HEK293 (cell line): ENCODE results near the gene PRKAG2.

Source experiments
- CTCF ChIA-PET: fragments of 350-600 bp; formaldehyde crosslinking; extraction: SDS; loops from one replicate; lab custom pipeline; 2021; ENCODE audit warnings: antibody characterized with exemption; lab: Yijun Ruan, JAX
- POLR2A ChIA-PET: fragments of 300-600 bp; formaldehyde crosslinking; extraction: SDS; loops from one replicate; lab custom pipeline; 2020; ENCODE audit warnings: antibody characterized with exemption, inconsistent platforms; lab: Yijun Ruan, JAX
- H3K27ac ChIP-seq: fragments of 200-500 bp; sonication (Bioruptor generic); 2 replicates; pipeline ENCODE4 v1.5.1; 2014; ENCODE audit warnings: low read depth, low read length, control low read depth, inconsistent platforms; ENCODE audit errors: extremely low read depth
- H3K36me3 ChIP-seq, 2 experiments: fragments of 200-500 bp in 1 of 2; sonication (Bioruptor generic) in 1 of 2; 1 replicate in 1 of 2; 2 replicates in 1 of 2; pipeline ENCODE4 v1.5.1; 2014 to 2017; ENCODE audit warnings: inconsistent platforms in 2 of 2, low read length in 2 of 2; ENCODE audit not compliant: control insufficient read depth in 2 of 2, insufficient read depth in 1 of 2
- H3K4me1 ChIP-seq: fragments of 200-500 bp; sonication (Bioruptor generic); 2 replicates; pipeline ENCODE4 v1.5.1; 2014; ENCODE audit warnings: mild to moderate bottlenecking, low read length, inconsistent platforms; ENCODE audit not compliant: control insufficient read depth, insufficient read depth
- H3K4me3 ChIP-seq: 2 replicates; pipeline ENCODE4 v1.5.1; 2011; ENCODE audit warnings: low read depth, mild to moderate bottlenecking, control low read depth, low read length, moderate library complexity
- H3K9me3 ChIP-seq: fragments of 200-500 bp; sonication (Bioruptor generic); 2 replicates; pipeline ENCODE4 v1.5.1; 2014; ENCODE audit warnings: low read depth, low read length, inconsistent platforms; ENCODE audit not compliant: control insufficient read depth, insufficient read depth
- EGR2 ChIP-seq: fragments of 450-650 bp; formaldehyde crosslinking; IDR thresholded peaks from 2 replicates; pipeline ENCODE4 v1.5.1; 2016; ENCODE audit warnings: low read depth, missing biosample characterization, missing genetic modification characterization
- GLIS2 ChIP-seq: fragments of 450-650 bp; formaldehyde crosslinking; IDR thresholded peaks from 2 replicates; pipeline ENCODE4 v1.5.1; 2016; ENCODE audit warnings: missing biosample characterization, missing genetic modification characterization
- INSM2 ChIP-seq: fragments of 450-650 bp; formaldehyde crosslinking; IDR thresholded peaks from 2 replicates; pipeline ENCODE4 v1.5.1; 2016; ENCODE audit warnings: missing biosample characterization, missing genetic modification characterization
- KLF17 ChIP-seq: fragments of 450-650 bp; formaldehyde crosslinking; IDR thresholded peaks from 2 replicates; pipeline ENCODE4 v1.5.1; 2016; ENCODE audit warnings: missing biosample characterization, missing genetic modification characterization
- PRDM6 ChIP-seq: fragments of 450-650 bp; formaldehyde crosslinking; IDR thresholded peaks from 2 replicates; pipeline ENCODE4 v1.5.1; 2017; ENCODE audit warnings: missing biosample characterization, missing genetic modification characterization
- REPIN1 ChIP-seq: fragments of 450-650 bp; formaldehyde crosslinking; IDR thresholded peaks from 2 replicates; pipeline ENCODE4 v1.5.1; 2017; ENCODE audit warnings: missing biosample characterization, missing genetic modification characterization, low read depth
- SALL2 ChIP-seq: fragments of 450-650 bp; formaldehyde crosslinking; IDR thresholded peaks from 2 replicates; pipeline ENCODE4 v1.5.0; 2017; ENCODE audit warnings: missing biosample characterization, mild to moderate bottlenecking, missing genetic modification characterization, borderline replicate concordance
- TRIM28 ChIP-seq: IDR thresholded peaks from 2 replicates; pipeline ENCODE4 v1.6.1; 2011; ENCODE audit warnings: low read length, control low read depth, borderline replicate concordance
- ZFHX2 ChIP-seq: fragments of 450-650 bp; formaldehyde crosslinking; conservative IDR thresholded peaks from 2 replicates; pipeline ENCODE4 v1.5.1; 2016; ENCODE audit warnings: missing biosample characterization, missing genetic modification characterization
- ZNF133 ChIP-seq: fragments of 450-650 bp; formaldehyde crosslinking; IDR thresholded peaks from 2 replicates; pipeline ENCODE4 v1.5.1; 2016; ENCODE audit warnings: missing biosample characterization, missing genetic modification characterization
- ZNF146 ChIP-seq: fragments of 450-650 bp; formaldehyde crosslinking; IDR thresholded peaks from 2 replicates; pipeline ENCODE4 v1.5.1; 2016; ENCODE audit warnings: missing biosample characterization, missing genetic modification characterization
- ZNF148 ChIP-seq: fragments of 450-650 bp; formaldehyde crosslinking; IDR thresholded peaks from 2 replicates; pipeline ENCODE4 v1.5.0; 2017; ENCODE audit warnings: missing biosample characterization, missing genetic modification characterization, borderline replicate concordance
- ZNF202 ChIP-seq: fragments of 450-650 bp; formaldehyde crosslinking; IDR thresholded peaks from 2 replicates; pipeline ENCODE4 v1.5.1; 2016; ENCODE audit warnings: missing biosample characterization, missing genetic modification characterization, borderline replicate concordance
- ZNF211 ChIP-seq: fragments of 450-650 bp; formaldehyde crosslinking; IDR thresholded peaks from 2 replicates; pipeline ENCODE4 v1.5.1; 2016; ENCODE audit warnings: low read depth, missing biosample characterization, missing genetic modification characterization
- ZNF23 ChIP-seq: fragments of 450-650 bp; formaldehyde crosslinking; IDR thresholded peaks from 2 replicates; pipeline ENCODE4 v1.5.1; 2016; ENCODE audit warnings: missing biosample characterization, missing genetic modification characterization, borderline replicate concordance
- ZNF24 ChIP-seq: fragments of 450-650 bp; formaldehyde crosslinking; IDR thresholded peaks from 2 replicates; pipeline ENCODE4 v1.5.1; 2016; ENCODE audit warnings: missing biosample characterization, missing genetic modification characterization
- ZNF274 ChIP-seq, 2 experiments: fragments of 200-500 bp in 1 of 2; fragments of 450-650 bp in 1 of 2; sonication (Bioruptor generic) in 1 of 2; formaldehyde crosslinking in 1 of 2; IDR thresholded peaks; 2 replicates each; pipeline versions ENCODE4 v1.5.1 to v1.6.1; 2014 to 2016; ENCODE audit warnings: borderline replicate concordance in 1 of 2, inconsistent platforms in 1 of 2, low read length in 1 of 2, missing biosample characterization in 1 of 2, missing genetic modification characterization in 1 of 2
- ZNF302 ChIP-seq: fragments of 450-650 bp; formaldehyde crosslinking; IDR thresholded peaks from 2 replicates; pipeline ENCODE4 v1.5.1; 2016; ENCODE audit warnings: missing biosample characterization, missing genetic modification characterization, low read depth
- ZNF311 ChIP-seq: fragments of 450-650 bp; formaldehyde crosslinking; IDR thresholded peaks from 2 replicates; pipeline ENCODE4 v1.5.1; 2017; ENCODE audit warnings: missing biosample characterization, missing genetic modification characterization, borderline replicate concordance
- ZNF341 ChIP-seq: fragments of 450-650 bp; formaldehyde crosslinking; IDR thresholded peaks from 2 replicates; pipeline ENCODE4; 2016; ENCODE audit warnings: low read depth, missing biosample characterization, missing genetic modification characterization
- ZNF350 ChIP-seq: fragments of 450-650 bp; formaldehyde crosslinking; IDR thresholded peaks from 2 replicates; pipeline ENCODE4 v1.5.0; 2017; ENCODE audit warnings: missing biosample characterization, mild to moderate bottlenecking, missing genetic modification characterization
- ZNF544 ChIP-seq: fragments of 450-650 bp; formaldehyde crosslinking; IDR thresholded peaks from 2 replicates; pipeline ENCODE4 v1.5.0; 2017; ENCODE audit warnings: missing biosample characterization, missing genetic modification characterization
- ZNF549 ChIP-seq: fragments of 450-650 bp; IDR thresholded peaks from 2 replicates; pipeline ENCODE4 v1.5.1; 2018; ENCODE audit warnings: missing biosample characterization, missing genetic modification characterization, mild to moderate bottlenecking, inconsistent platforms, moderate library complexity
- ZNF596 ChIP-seq: fragments of 450-650 bp; IDR thresholded peaks from 2 replicates; pipeline ENCODE4 v1.5.0; 2018; ENCODE audit warnings: missing biosample characterization, mild to moderate bottlenecking, missing genetic modification characterization, moderate library complexity
- ZNF654 ChIP-seq: fragments of 450-650 bp; formaldehyde crosslinking; IDR thresholded peaks from 2 replicates; pipeline ENCODE4 v1.5.1; 2016; ENCODE audit warnings: low read depth, missing biosample characterization, missing genetic modification characterization
- ZNF660 ChIP-seq: fragments of 450-650 bp; IDR thresholded peaks from 2 replicates; pipeline ENCODE4 v1.5.1; 2018; ENCODE audit warnings: missing biosample characterization, mild to moderate bottlenecking, missing genetic modification characterization
- ZNF701 ChIP-seq: fragments of 450-650 bp; formaldehyde crosslinking; IDR thresholded peaks from 2 replicates; pipeline ENCODE4 v1.5.1; 2016; ENCODE audit warnings: missing biosample characterization, missing genetic modification characterization
- ZNF776 ChIP-seq: fragments of 450-650 bp; formaldehyde crosslinking; IDR thresholded peaks from 2 replicates; pipeline ENCODE4 v1.5.0; 2017; ENCODE audit warnings: missing biosample characterization, missing genetic modification characterization, borderline replicate concordance
- ZNF785 ChIP-seq: fragments of 450-650 bp; formaldehyde crosslinking; IDR thresholded peaks from 2 replicates; pipeline ENCODE4 v1.5.1; 2016; ENCODE audit warnings: missing biosample characterization, missing genetic modification characterization
- ZNF792 ChIP-seq: fragments of 450-650 bp; formaldehyde crosslinking; IDR thresholded peaks from 2 replicates; pipeline ENCODE4 v1.5.1; 2016; ENCODE audit warnings: missing biosample characterization, missing genetic modification characterization
- ZXDB ChIP-seq: fragments of 450-650 bp; formaldehyde crosslinking; IDR thresholded peaks from 2 replicates; pipeline ENCODE4 v1.5.1; 2016; ENCODE audit warnings: missing biosample characterization, missing genetic modification characterization

PRKAG2 gene

GRCh38 chr7:151754688-151755130 lies 122.2 kb downstream of the PRKAG2 start:
- Histone ChIP-seq H3K36me3 (no peaks in the 10 kb centered on the region), H3K9me3 (no peaks in the 10 kb centered on the region), H3K4me3 (no peak overlapping the region), H3K27ac (no peak overlapping the region), H3K4me1 (no peaks in the 10 kb centered on the region)
- TF ChIP-seq ZNF596 (no peak), ZNF146 (tag by site-specific recombination) (no peak), ZNF776 (tag by site-specific recombination) (no peak), GLIS2 (no peak), ZNF302 (no peak), ZNF544 (tag by site-specific recombination) (no peak), ZNF549 (tag by site-specific recombination) (no peak), PRDM6 (tag by site-specific recombination) (no peak), ZNF785 (no peak), ZNF24 (tag by site-specific recombination) (no peak), ZNF654 (no peak), ZNF341 (tag by site-specific recombination) (no peak), SALL2 (tag by site-specific recombination) (no peak), ZNF660 (no peak), EGR2 (no peak), ZNF701 (no peak), ZNF148 (tag by site-specific recombination) (no peak), ZNF133 (tag by site-specific recombination) (no peak), ZNF23 (tag by site-specific recombination) (no peak)
- CTCF ChIA-PET = interaction anchor here (0.6 to 3.1 kb wide), 15 partner anchors 8 to 440 kb away, joined by 3 to 19 read pairs (median 3); no protein-coding TSS in a partner anchor
- POLR2A ChIA-PET = interaction anchor here (0.6 kb wide), 1 partner anchor 413 kb away, joined by 3 read pairs; the partner anchor contains the start of gene NUB1

GRCh38 chr7:151754142-151754590 lies 122.7 kb downstream of the PRKAG2 start:
- POLR2A ChIA-PET = interaction anchor here (0.5 kb wide), 1 partner anchor 18 kb away, joined by 3 read pairs; no protein-coding TSS in a partner anchor
- Histone ChIP-seq H3K4me1 (no peaks in the 10 kb centered on the region), H3K27ac (no peak overlapping the region), H3K36me3 (no peaks in the 10 kb centered on the region), H3K4me3 (no peak overlapping the region), H3K9me3 (no peaks in the 10 kb centered on the region)
- CTCF ChIA-PET = interaction anchor here (0.6 to 3.1 kb wide), 17 partner anchors 8 to 439 kb away, joined by 3 to 19 read pairs (median 3); no protein-coding TSS in a partner anchor
- TF ChIP-seq ZNF792 (tag by site-specific recombination) = no peak
- TF ChIP-seq ZNF23 (tag by site-specific recombination) = no peak
- no peak for TF ChIP-seq ZNF202 (tag by site-specific recombination)
- TF ChIP-seq INSM2 (tag by site-specific recombination) = peak; percentile 96
- TF ChIP-seq KLF17 (tag by site-specific recombination) = peak; percentile 82; the same call in 1 of the 2 replicates
- TF ChIP-seq ZNF311 (tag by site-specific recombination) = no peak
- no peak for TF ChIP-seq ZNF274 (IDR thresholded peaks at IDR 0.05; ENCODE audit: low read length)
- no peak for TF ChIP-seq ZNF274 (tag by site-specific recombination; IDR thresholded peaks at IDR 0.05; ENCODE audit: borderline replicate concordance)
- TF ChIP-seq ZXDB (tag by site-specific recombination) = peak; percentile 53; the same call in 1 of the 2 replicates
- no peak for TF ChIP-seq ZNF350 (tag by site-specific recombination)
- no peak; the same call in 1 of the 2 replicates for TF ChIP-seq ZFHX2
- TF ChIP-seq TRIM28 = peak; percentile 72; the same call in 1 of the 2 replicates
- TF ChIP-seq REPIN1 (tag by site-specific recombination) = no peak
- no peak for TF ChIP-seq ZNF211 (tag by site-specific recombination)
